Astrocyte of the cerebellum (primary cell): ENCODE results near the gene SLC17A4.

Experiments
- DNase-seq: peaks from one replicate; pipeline ENCODE4 v3.0.0-alpha.2; 2011; ENCODE audit warnings: low read depth
- H3K4me3 ChIP-seq: 2 replicates; pipeline ENCODE4 v1.5.1; 2011; ENCODE audit warnings: mild to moderate bottlenecking, low read depth, low read length, moderate library complexity
- in situ Hi-C: cut with HindIII; loops from 2 replicates; pipeline ENCODE4 v1.10.0; 2017; ENCODE audit warnings: low sequenced_read_pairs
- TF ChIP-seq, protein P1 (sequence below): IDR thresholded peaks from 2 replicates; pipeline ENCODE4 v1.5.1; 2012; ENCODE audit warnings: low read length, low read depth, moderate library complexity, mild to moderate bottlenecking; ENCODE audit errors: missing control alignments

The SLC17A4 gene

DNA sequence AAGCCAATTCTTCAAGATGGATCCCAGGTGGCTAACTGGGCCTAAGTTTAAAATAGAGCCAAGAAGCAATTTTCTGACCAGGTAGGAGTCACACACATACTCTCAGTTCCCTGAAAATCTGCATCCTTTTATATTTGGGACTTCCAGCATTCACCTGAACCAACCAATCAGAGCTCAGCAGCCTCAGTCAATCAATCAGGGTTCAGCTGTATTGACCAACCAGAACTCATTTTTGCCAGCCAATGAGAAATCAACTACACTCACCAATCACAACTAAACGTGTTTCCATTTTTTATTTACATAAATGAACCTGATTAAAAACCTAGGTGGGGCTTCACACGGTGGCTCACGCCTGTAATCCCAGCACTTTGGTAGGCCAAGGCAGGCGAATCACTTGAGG is 37.5 kb downstream of the SLC17A4 start:
- in situ Hi-C loops, result no loop called here
- H3K4me3 ChIP-seq, result no peak overlapping the region
- TF ChIP-seq, protein P1, sequence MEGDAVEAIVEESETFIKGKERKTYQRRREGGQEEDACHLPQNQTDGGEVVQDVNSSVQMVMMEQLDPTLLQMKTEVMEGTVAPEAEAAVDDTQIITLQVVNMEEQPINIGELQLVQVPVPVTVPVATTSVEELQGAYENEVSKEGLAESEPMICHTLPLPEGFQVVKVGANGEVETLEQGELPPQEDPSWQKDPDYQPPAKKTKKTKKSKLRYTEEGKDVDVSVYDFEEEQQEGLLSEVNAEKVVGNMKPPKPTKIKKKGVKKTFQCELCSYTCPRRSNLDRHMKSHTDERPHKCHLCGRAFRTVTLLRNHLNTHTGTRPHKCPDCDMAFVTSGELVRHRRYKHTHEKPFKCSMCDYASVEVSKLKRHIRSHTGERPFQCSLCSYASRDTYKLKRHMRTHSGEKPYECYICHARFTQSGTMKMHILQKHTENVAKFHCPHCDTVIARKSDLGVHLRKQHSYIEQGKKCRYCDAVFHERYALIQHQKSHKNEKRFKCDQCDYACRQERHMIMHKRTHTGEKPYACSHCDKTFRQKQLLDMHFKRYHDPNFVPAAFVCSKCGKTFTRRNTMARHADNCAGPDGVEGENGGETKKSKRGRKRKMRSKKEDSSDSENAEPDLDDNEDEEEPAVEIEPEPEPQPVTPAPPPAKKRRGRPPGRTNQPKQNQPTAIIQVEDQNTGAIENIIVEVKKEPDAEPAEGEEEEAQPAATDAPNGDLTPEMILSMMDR, result no peak
- no peak for DNase-seq

DNA sequence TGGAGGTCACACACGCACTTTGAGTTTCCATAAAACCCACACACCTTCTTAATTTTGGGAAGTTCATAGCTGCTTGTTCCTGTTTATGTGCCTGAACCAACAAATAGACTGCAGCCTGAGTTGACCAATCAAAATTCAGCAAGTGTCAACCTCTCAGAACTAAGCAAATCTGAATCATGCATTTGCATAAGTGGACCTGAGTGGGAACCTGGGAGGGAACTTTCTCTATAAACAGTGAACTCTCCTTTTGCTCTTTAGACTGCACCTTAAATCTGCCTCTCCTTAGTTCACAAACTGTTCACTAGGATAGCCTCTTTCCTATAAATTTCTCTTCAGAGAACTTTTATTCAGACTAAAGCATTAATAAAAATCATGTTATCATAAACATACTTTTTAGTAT is 39.4 kb downstream of the SLC17A4 start:
- DNase-seq, result no peak
- no peak overlapping the region for H3K4me3 ChIP-seq
- in situ Hi-C loops, result no loop called here

DNA sequence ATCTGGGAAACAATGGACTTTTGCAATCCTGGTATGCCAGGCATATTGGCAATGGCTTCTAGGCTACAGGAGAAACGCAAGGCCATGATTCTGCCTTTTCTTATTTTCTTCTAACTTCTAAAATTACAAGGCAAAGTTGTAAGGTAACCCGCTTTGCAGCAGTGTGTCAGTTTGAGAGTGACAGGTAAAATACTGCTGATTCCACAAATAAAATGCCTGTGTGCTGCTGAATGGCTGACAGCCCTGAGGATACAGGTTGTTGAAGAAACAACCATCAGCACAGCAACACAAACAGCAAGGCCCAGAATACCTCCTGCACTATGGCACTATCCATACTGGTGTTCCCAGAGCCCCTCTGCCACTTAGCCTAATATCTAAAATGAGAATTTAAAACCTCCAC is 40.2 kb downstream of the SLC17A4 start:
- H3K4me3 ChIP-seq, result no peak overlapping the region
- TF ChIP-seq, protein P1, result no peak
- in situ Hi-C loops, result no loop called here
- no peak for DNase-seq

More for the DNA sequence above, 39.4 kb downstream of the SLC17A4 start:
- TF ChIP-seq, protein P1, result no peak

DNA sequence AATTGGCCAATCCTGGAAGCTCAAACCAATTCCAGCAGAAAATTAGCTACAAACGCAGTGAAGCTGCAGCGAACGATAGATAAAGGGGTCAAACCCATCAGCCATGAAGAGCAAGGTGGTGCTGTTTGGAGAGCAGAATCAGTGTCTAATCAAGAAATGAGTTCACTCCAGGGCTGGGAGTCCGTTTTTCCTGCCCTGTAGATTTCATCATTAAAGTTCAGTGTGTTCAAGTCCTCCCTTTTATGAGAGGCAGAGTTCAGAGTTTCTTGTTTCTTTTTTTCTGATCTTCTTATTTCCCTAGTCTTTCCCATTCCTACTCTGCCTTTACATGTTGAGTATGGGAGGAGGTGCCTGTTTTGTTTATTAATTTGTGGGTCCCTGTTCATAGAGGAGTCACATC is 46.9 kb downstream of the SLC17A4 start:
- DNase-seq, result no peak
- TF ChIP-seq, protein P1, result no peak
- no peak overlapping the region for H3K4me3 ChIP-seq
- in situ Hi-C loops, result no loop called here

DNA sequence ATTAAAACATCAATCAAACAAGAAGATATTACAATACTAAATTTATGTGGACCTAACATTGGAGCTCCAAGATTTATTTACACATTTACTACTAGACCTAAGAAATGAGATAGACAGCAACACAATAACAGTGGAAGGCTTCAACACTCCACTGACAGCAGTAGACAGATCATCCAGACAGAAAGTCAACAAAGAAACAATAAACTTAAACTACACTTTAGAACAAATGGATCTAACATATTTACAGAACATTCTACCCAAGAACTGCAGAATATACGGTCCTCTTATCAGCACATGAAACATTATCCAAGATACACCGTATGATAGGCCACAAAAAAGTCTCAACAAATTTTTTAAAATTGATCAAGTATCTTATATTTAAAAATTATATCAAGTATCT is 50.3 kb downstream of the SLC17A4 start:
- in situ Hi-C loops, result no loop called here
- no peak overlapping the region for H3K4me3 ChIP-seq
- TF ChIP-seq, protein P1, result no peak
- DNase-seq, result no peak

DNA sequence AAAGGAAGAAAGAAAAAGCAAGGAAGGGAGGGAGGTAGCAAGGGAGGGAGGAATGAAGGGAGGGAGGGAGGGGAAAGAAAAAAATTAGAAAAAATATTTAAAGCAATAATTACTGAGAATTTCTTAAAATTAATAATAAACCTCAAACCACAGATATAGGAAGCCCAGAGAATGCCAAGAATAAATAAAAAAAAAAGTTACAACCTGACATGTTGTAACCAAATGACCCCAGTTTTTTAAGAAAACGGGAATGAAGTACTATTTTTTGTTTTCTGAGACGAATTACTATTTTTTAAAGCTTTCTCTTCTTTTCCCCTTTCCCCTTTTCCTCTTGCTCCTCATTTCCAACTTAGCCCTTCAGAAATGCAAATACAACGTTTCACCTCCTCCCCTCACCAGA is 60.7 kb downstream of the SLC17A4 start:
- no peak for DNase-seq
- H3K4me3 ChIP-seq, result no peak overlapping the region
- in situ Hi-C loops, result no loop called here
- TF ChIP-seq, protein P1, result no peak

DNA sequence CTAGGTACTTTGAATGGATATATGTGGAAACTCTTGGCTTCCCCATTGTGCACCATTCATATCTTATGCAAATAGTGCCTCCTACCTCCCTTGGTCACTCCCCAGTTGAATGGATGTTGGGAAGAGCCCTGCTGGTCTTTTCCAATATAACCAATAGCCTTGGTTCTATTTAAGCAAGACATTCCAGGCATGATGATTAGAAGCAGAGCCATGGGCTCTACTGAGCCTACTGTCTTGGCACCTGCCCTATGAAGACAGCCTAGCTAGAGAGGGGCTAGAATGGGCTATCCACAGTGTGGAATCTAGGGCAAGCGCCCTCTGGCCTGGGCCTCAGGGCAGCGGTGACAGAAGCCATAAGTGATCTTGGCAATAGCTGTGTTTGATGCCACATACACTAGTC is 61.7 kb downstream of the SLC17A4 start:
- no peak overlapping the region for H3K4me3 ChIP-seq
- in situ Hi-C loops, result no loop called here
- TF ChIP-seq, protein P1, result no peak
- DNase-seq, result no peak
